Endothelial cell of umbilical vein (primary cell): Measurements from ENCODE around the gene DACT2. TPM values are rescaled to one million over a fixed set of nuclear protein-coding genes. Genes with fewer than 3 reads are reported as not detected.

Experiments used
- BruUV-seq: library from RNA; stranded (reverse); fragments of 400-500 nt; replicated peaks from 2 replicates; lab custom pipeline; 2021; lab: Mats Ljungman, UMichigan
- CTCF ChIA-PET: fragments of 300-600, 350-600 bp; sonication (Branson Sonifier 250); formaldehyde crosslinking; loops from one replicate; lab custom pipeline; 2021; ENCODE audit warnings: antibody characterized with exemption, inconsistent platforms; lab: Charles Lee
- POLR2A ChIA-PET: fragments of 300-600, 350-600 bp; sonication (Branson Sonifier 250); formaldehyde crosslinking; loops from one replicate; lab custom pipeline; 2021; ENCODE audit warnings: antibody characterized with exemption, inconsistent platforms; lab: Charles Lee
- DNase-seq: peaks from one replicate; pipeline ENCODE4 v3.0.0-alpha.2; 2011; ENCODE audit warnings: low read depth, low spot score
- FAIRE-seq: peaks from 2 replicates; lab custom pipeline; 2011; peaks lifted over from hg19 to GRCh38; lab: Jason Lieb, UNC
- H2AFZ ChIP-seq: 2 replicates; pipeline ENCODE4 v1.6.0; 2012; ENCODE audit warnings: low read depth, low read length, control low read depth, inconsistent platforms
- H3K27ac ChIP-seq: 2 replicates; pipeline ENCODE4 v1.5.1; 2011; ENCODE audit warnings: low read depth, mild to moderate bottlenecking, control low read depth, low read length, moderate library complexity; ENCODE audit not compliant: insufficient read depth
- H3K27me3 ChIP-seq, 2 experiments: 2 replicates each; pipeline versions ENCODE4 v1.6.0 to v1.6.1; 2011; ENCODE audit warnings: low read length in 2 of 2, mixed read lengths in 1 of 2; ENCODE audit not compliant: control insufficient read depth in 2 of 2, insufficient read depth in 2 of 2
- H3K36me3 ChIP-seq, 2 experiments: 2 replicates in 1 of 2; 3 replicates in 1 of 2; pipeline ENCODE4 v1.5.1; 2011; ENCODE audit warnings: low read length in 2 of 2, mild to moderate bottlenecking in 1 of 2, moderate library complexity in 1 of 2; ENCODE audit not compliant: control insufficient read depth in 2 of 2, insufficient read depth in 2 of 2; ENCODE audit errors: extremely low read depth in 1 of 2
- H3K4me1 ChIP-seq: 3 replicates; pipeline ENCODE4 v1.5.1; 2011; ENCODE audit warnings: mild to moderate bottlenecking, low read length; ENCODE audit not compliant: control insufficient read depth, insufficient read depth; ENCODE audit errors: extremely low read depth
- H3K4me2 ChIP-seq: 2 replicates; pipeline ENCODE4 v1.6.1; 2011; ENCODE audit warnings: low read length, control low read depth, mixed read lengths; ENCODE audit not compliant: insufficient read depth
- H3K4me3 ChIP-seq, 3 experiments: fragments of 200-600 bp in 1 of 3; sonication (generic), shearing (Covaris generic) in 1 of 3; replicated peaks in 1 of 3; 2 replicates each; pipeline ENCODE4 v1.5.1; 2011 to 2016; ENCODE audit warnings: control low read depth in 3 of 3, low read length in 3 of 3, mild to moderate bottlenecking in 2 of 3, inconsistent platforms in 1 of 3, low read depth in 1 of 3, moderate library complexity in 1 of 3; ENCODE audit not compliant: insufficient read depth in 1 of 3
- H3K79me2 ChIP-seq: 2 replicates; pipeline ENCODE4 v1.6.0; 2012; ENCODE audit warnings: low read length, inconsistent platforms; ENCODE audit not compliant: control insufficient read depth, insufficient read depth
- H3K9ac ChIP-seq: replicated peaks from 2 replicates; pipeline ENCODE3; 2011; ENCODE audit warnings: low read length, control low read depth; ENCODE audit not compliant: insufficient read depth; ENCODE audit errors: extremely low read depth
- H3K9me1 ChIP-seq: replicated peaks from 3 replicates; pipeline ENCODE4 v1.6.0; 2011; ENCODE audit warnings: mild to moderate bottlenecking, low read length; ENCODE audit not compliant: control insufficient read depth, insufficient read depth; ENCODE audit errors: extremely low read depth
- H3K9me3 ChIP-seq: replicated peaks from 2 replicates; pipeline ENCODE4 v1.5.1; 2012; ENCODE audit warnings: low read length, inconsistent platforms; ENCODE audit not compliant: control insufficient read depth, insufficient read depth
- H4K20me1 ChIP-seq: replicated peaks from 2 replicates; pipeline ENCODE3; 2011; ENCODE audit warnings: mild to moderate bottlenecking, low read length; ENCODE audit not compliant: control insufficient read depth, insufficient read depth; ENCODE audit errors: extremely low read depth
- CTCF ChIP-seq, 2 donors: IDR thresholded peaks; 1 replicate in 1 of 2; 2 replicates in 1 of 2; pipeline ENCODE4 v1.5.1; 2011; ENCODE audit warnings: low read length in 2 of 2, mild to moderate bottlenecking in 2 of 2, moderate library complexity in 2 of 2, control low read depth in 1 of 2, inconsistent platforms in 1 of 2, low read depth in 1 of 2; ENCODE audit not compliant: insufficient read depth in 1 of 2; ENCODE audit errors: extremely low read depth in 1 of 2
- EZH2 ChIP-seq: IDR thresholded peaks from 2 replicates; pipeline ENCODE4 v1.6.1; 2012; ENCODE audit warnings: borderline replicate concordance, low read depth, mild to moderate bottlenecking, moderate library complexity, low read length, inconsistent platforms; ENCODE audit not compliant: severe bottlenecking
- FOS ChIP-seq: IDR thresholded peaks from 2 replicates; pipeline ENCODE4 v1.6.1; 2011; ENCODE audit warnings: mild to moderate bottlenecking, low read length, moderate library complexity, borderline replicate concordance; ENCODE audit not compliant: insufficient read depth
- GATA2 ChIP-seq: IDR thresholded peaks from 2 replicates; pipeline ENCODE4 v1.7.0; 2011; ENCODE audit warnings: low read depth, mild to moderate bottlenecking, moderate library complexity, mixed read lengths, low read length; ENCODE audit not compliant: insufficient read length, insufficient read depth
- JUN ChIP-seq: IDR thresholded peaks from 2 replicates; pipeline ENCODE4 v1.6.1; 2011; ENCODE audit warnings: borderline replicate concordance, low read depth; ENCODE audit not compliant: insufficient read length, insufficient read depth
- MAX ChIP-seq: IDR thresholded peaks from 2 replicates; pipeline ENCODE4 v1.6.1; 2011; ENCODE audit not compliant: insufficient read depth, insufficient read length
- POLR2A ChIP-seq: IDR thresholded peaks from 2 replicates; pipeline ENCODE4 v1.6.1; 2012; ENCODE audit warnings: low read depth, mild to moderate bottlenecking, control low read depth, low read length
- POLR2AphosphoS5 ChIP-seq: IDR thresholded peaks from 2 replicates; pipeline ENCODE4 v1.6.1; 2012; ENCODE audit warnings: low read depth, mild to moderate bottlenecking, control low read depth, low read length, moderate library complexity; ENCODE audit not compliant: insufficient read depth
- dilution Hi-C: fragments of 300-500 bp; cut with MboI; formaldehyde crosslinking; loops from one replicate; pipeline ENCODE4 v1.15.0; 2019; ENCODE audit warnings: low sequenced_read_pairs; ENCODE audit not compliant: extremely low pct_ligation_motif_present
- intact Hi-C: fragments of 100-400 bp; cut with micrococcal nuclease; formaldehyde crosslinking; loops from one replicate; pipeline ENCODE4 v1.10.0; 2022
- polyA plus RNA-seq, 4 experiments: library from polyadenylated mRNA; depleted of rRNA in 3 of 4; stranded (reverse) in 3 of 4; unstranded in 1 of 4; fragments of >200 nt; gene quantifications; 2 replicates each; pipeline versions ENCODE4 v1.2.1 to v1.2.3, GENCODE V29; 2011 to 2012; ENCODE audit warnings: missing spikeins in 1 of 4
- total RNA-seq: library from RNA; stranded (reverse); gene quantifications from 2 replicates; pipeline ENCODE4 v1.2.3, GENCODE V29; 2021

The DACT2 gene
- total and polyA plus RNA-seq, 2 donors (not counting 3 experiments of a cell fraction or from before 2014, with no cell fraction given) = not detected

DNA sequence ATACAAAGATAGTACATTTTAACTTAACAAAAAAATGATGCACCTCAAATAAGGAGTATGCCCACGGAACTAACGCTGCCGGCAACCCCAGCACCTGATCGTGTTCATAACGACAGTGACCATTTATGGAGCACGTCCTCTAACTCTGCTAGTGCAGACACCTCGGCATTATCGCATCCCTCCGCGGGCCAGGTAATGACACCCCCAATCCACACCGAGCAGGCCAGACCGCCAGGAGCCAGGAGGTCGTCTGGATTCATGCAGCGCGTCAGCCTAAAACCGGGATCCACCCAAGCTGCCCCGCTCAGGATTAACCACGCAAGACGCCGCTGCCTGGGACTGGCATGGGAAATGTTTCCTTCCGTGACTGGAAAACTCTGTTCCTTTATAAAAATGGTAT lies 34.1 kb downstream of the DACT2 start:
- Histone ChIP-seq H3K79me2 (no peaks in the 10 kb centered on the region), H3K4me3 (no peak overlapping the region), H3K9me1 (no peaks in the 10 kb centered on the region), H3K9me3 (no peaks in the 10 kb centered on the region), H3K4me1 (no peaks in the 10 kb centered on the region), H4K20me1 (no peaks in the 10 kb centered on the region), H3K4me2 (no peak overlapping the region), H3K27me3 (no peaks in the 10 kb centered on the region), H2AFZ (no peak overlapping the region), H3K36me3 (no peaks in the 10 kb centered on the region), H3K9ac (no peak overlapping the region), H3K27ac (no peak overlapping the region)
- ChIA-PET CTCF (no interaction called here), POLR2A (no interaction called here)
- no TSS peak for BruUV-seq
- intact Hi-C loops (no loop called here), dilution Hi-C loops (no loop called here)
- TF ChIP-seq POLR2A = no peak
- no peak for FAIRE-seq
- no peak for DNase-seq

DNA sequence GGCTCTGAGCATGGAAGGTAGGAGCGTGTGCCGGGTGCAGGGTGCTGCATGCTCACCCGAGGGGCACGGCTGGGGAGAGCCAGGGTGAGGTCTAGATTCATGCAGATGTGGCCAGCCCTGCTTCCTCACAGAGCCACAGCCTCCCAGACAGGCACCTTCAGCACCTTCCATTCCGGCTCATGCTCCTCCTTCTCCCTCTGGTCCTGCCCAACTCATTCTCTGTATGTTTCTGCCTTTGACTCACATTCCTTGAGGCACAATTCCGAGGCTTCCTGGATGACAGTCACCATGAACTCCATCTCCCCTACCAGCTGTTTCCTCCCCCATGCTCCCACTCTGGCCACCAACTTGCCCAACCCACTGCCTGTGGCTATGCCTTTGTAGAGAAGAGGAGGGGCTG lies 35.4 kb downstream of the DACT2 start:
- no peaks in the 10 kb centered on the region for H3K27me3 ChIP-seq
- no peak overlapping the region for H3K4me2 ChIP-seq
- TF ChIP-seq EZH2 (no peak), JUN (no peak), FOS (no peak), MAX (no peak), POLR2AphosphoS5 (no peak), CTCF (IDR thresholded peaks at IDR 0.05; ENCODE audit: extremely low read depth in 1 of 2, insufficient read depth in 1 of 2, low read depth in 1 of 2, low read length in 2 of 2) (no peak), POLR2A (no peak), GATA2 (no peak)
- no peaks in the 10 kb centered on the region for H3K9me3 ChIP-seq
- no peaks in the 10 kb centered on the region for H4K20me1 ChIP-seq
- no peaks in the 10 kb centered on the region for H3K4me1 ChIP-seq
- FAIRE-seq = no peak
- dilution Hi-C loops = no loop called here
- no peaks in the 10 kb centered on the region for H3K9me1 ChIP-seq
- no peak overlapping the region for H3K27ac ChIP-seq
- DNase-seq = no peak
- no peak overlapping the region for H3K9ac ChIP-seq
- ChIA-PET POLR2A (no interaction called here), CTCF (no interaction called here)
- no peaks in the 10 kb centered on the region for H3K36me3 ChIP-seq
- intact Hi-C loops = no loop called here
- BruUV-seq = no TSS peak
- H3K4me3 ChIP-seq = no peak overlapping the region
- H2AFZ ChIP-seq = no peak overlapping the region
- H3K79me2 ChIP-seq = no peaks in the 10 kb centered on the region
